Fibroblast of lung (primary cell): ENCODE results near the gene ZNF132.

ENCODE experiments used
- EZH2 ChIP-seq: IDR thresholded peaks from 2 replicates; pipeline ENCODE4 v1.5.1; 2012; ENCODE audit warnings: low read length, control low read depth, mild to moderate bottlenecking; ENCODE audit errors: missing control alignments
- TF ChIP-seq, protein P1 (sequence below), 2 donors: IDR thresholded peaks in 1 of 2; conservative IDR thresholded peaks in 1 of 2; 1 replicate in 1 of 2; 2 replicates in 1 of 2; pipeline ENCODE4 v1.5.1; 2011 to 2012; ENCODE audit warnings: low read length in 2 of 2, control low read depth in 1 of 2, inconsistent platforms in 1 of 2, low read depth in 1 of 2, mild to moderate bottlenecking in 1 of 2

DNA sequence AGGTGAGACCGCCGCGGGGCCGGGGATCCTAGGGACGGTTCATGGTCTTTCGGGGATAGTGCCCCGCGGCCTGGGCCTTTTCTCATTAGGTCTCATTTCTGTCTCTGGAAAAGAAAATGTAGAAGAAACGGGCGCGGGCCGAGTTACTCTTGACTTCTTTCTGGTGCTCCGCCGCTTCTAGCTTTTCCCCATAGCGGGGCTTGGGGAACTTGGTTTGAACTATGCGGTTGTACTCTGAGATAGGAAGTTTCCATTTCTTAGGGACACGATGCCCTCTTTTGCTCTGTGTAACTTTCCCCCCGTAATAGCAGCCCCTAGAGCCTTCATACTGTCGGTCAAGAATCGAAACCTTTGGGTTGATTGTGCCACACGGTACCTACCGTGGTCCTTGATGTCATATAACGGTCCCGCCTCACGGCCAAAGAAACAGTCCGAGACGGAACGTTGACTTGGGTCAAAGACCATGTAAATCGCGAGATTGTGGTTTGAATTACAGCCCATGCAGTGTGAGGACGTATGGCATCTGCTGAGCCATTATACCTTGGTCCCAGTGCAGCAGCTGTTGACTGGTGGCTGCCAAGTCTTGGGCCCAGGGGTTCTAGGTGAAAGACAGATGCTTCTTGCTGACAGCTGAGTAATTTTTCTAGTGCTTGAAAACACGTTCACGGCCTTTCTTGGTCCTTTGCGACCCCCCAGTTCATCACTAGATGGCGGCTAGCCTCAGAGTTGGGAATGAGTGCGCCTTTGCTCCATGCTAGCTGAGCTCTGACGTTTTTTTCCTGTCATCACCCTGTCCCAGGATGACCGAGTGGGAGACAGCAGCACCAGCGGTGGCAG is 52.4 kb downstream of the ZNF132 start:
- TF ChIP-seq, protein P1, sequence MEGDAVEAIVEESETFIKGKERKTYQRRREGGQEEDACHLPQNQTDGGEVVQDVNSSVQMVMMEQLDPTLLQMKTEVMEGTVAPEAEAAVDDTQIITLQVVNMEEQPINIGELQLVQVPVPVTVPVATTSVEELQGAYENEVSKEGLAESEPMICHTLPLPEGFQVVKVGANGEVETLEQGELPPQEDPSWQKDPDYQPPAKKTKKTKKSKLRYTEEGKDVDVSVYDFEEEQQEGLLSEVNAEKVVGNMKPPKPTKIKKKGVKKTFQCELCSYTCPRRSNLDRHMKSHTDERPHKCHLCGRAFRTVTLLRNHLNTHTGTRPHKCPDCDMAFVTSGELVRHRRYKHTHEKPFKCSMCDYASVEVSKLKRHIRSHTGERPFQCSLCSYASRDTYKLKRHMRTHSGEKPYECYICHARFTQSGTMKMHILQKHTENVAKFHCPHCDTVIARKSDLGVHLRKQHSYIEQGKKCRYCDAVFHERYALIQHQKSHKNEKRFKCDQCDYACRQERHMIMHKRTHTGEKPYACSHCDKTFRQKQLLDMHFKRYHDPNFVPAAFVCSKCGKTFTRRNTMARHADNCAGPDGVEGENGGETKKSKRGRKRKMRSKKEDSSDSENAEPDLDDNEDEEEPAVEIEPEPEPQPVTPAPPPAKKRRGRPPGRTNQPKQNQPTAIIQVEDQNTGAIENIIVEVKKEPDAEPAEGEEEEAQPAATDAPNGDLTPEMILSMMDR (conservative IDR thresholded peaks at IDR 0.05 in 1 of 2, IDR thresholded peaks at IDR 0.05 in 1 of 2; ENCODE audit: low read depth in 1 of 2, low read length in 2 of 2): no peak
- no peak for TF ChIP-seq EZH2
